Panc1 (cell line): ENCODE measurements around the gene HDAC1. TPM values are rescaled to one million over a fixed set of nuclear protein-coding genes. Genes with fewer than 3 reads are reported as not detected.
"Not testable (repeated sequence)": the region's sequence is repeated elsewhere in the genome, so short reads cannot be mapped to it uniquely, and the experiment has no call there.

Experiments
- ATAC-seq: fragments of 200-7000 bp; cut with Tn5 transposase; 2 replicates; pipeline ENCODE4 v1.9.1; 2020; ENCODE audit warnings: mild to moderate bottlenecking, moderate library complexity
- BruUV-seq: library from RNA; stranded (reverse); fragments of 400-500 nt; replicated peaks from 2 replicates; lab custom pipeline; 2021; lab: Mats Ljungman, UMichigan
- CTCF ChIA-PET: fragments of 300-600 bp; sonication (Branson Sonifier 250); formaldehyde crosslinking; loops from one replicate; lab custom pipeline; 2022; ENCODE audit warnings: antibody characterized with exemption; lab: Charles Lee
- POLR2A ChIA-PET: fragments of 300-600 bp; sonication (Branson Sonifier 250); formaldehyde crosslinking; loops from one replicate; lab custom pipeline; 2022; ENCODE audit warnings: antibody characterized with exemption; lab: Charles Lee
- DNase-seq: peaks from one replicate; pipeline ENCODE4 v3.0.0-alpha.2; 2010; ENCODE audit warnings: low read depth, low spot score
- H3K27ac ChIP-seq: 2 replicates; pipeline ENCODE4 v1.5.1; 2011; ENCODE audit warnings: mild to moderate bottlenecking, low read length, inconsistent platforms
- H3K27me3 ChIP-seq: fragments of 200-500 bp; sonication (Bioruptor generic); 2 replicates; pipeline ENCODE4 v1.6.0; 2014; ENCODE audit warnings: low read length, inconsistent platforms; ENCODE audit not compliant: control insufficient read depth, insufficient read depth
- H3K36me3 ChIP-seq: fragments of 200-500 bp; sonication (Bioruptor generic); 2 replicates; pipeline ENCODE4 v1.5.1; 2014; ENCODE audit warnings: inconsistent platforms, mild to moderate bottlenecking, low read length, moderate library complexity; ENCODE audit not compliant: control insufficient read depth, insufficient read depth
- H3K4me1 ChIP-seq: 2 replicates; pipeline ENCODE4 v1.5.1; 2011; ENCODE audit warnings: inconsistent platforms, mild to moderate bottlenecking, low read length, moderate library complexity; ENCODE audit not compliant: control insufficient read depth, insufficient read depth
- H3K4me3 ChIP-seq, 2 experiments: 2 replicates each; pipeline ENCODE4 v1.5.1; 2011 to 2012; ENCODE audit warnings: low read depth in 2 of 2, low read length in 2 of 2, mild to moderate bottlenecking in 2 of 2, inconsistent platforms in 1 of 2, moderate library complexity in 1 of 2
- H3K9me3 ChIP-seq: fragments of 200-500 bp; sonication (Bioruptor generic); 2 replicates; pipeline ENCODE4 v1.5.1; 2014; ENCODE audit warnings: low read depth, mild to moderate bottlenecking, inconsistent platforms, low read length, moderate library complexity; ENCODE audit not compliant: control insufficient read depth, insufficient read depth
- POLR2AphosphoS5 ChIP-seq: IDR thresholded peaks from 2 replicates; pipeline ENCODE4 v1.6.1; 2012; ENCODE audit warnings: mild to moderate bottlenecking, low read depth, low read length, moderate library complexity
- SIN3A ChIP-seq: IDR thresholded peaks from 2 replicates; pipeline ENCODE4 v1.6.1; 2012; ENCODE audit warnings: low read depth, mild to moderate bottlenecking, low read length, moderate library complexity, borderline replicate concordance; ENCODE audit not compliant: insufficient read depth
- TCF7L2 ChIP-seq: IDR thresholded peaks from 2 replicates; pipeline ENCODE4 v1.6.1; 2011; ENCODE audit warnings: mild to moderate bottlenecking, low read depth, low read length, inconsistent platforms
- in situ Hi-C: cut with HindIII; loops from 2 replicates; pipeline ENCODE4 v1.10.0; 2016; ENCODE audit warnings: low sequenced_read_pairs, low pct_unique_long_range_greater_than_20kb
- intact Hi-C: fragments of 100-400 bp; cut with micrococcal nuclease; formaldehyde crosslinking; loops from one replicate; pipeline ENCODE4 v1.10.0; 2022; ENCODE audit not compliant: unreplicated experiment
- total RNA-seq: library from RNA; stranded (reverse); gene quantifications from one replicate; pipeline ENCODE4 v1.2.1, GENCODE V29; 2021; ENCODE audit not compliant: unreplicated experiment
- TF ChIP-seq, protein P1 (sequence below), 2 experiments: IDR thresholded peaks; 2 replicates each; pipeline ENCODE4 v1.6.1; 2011 to 2012; ENCODE audit warnings: low read depth in 2 of 2, control low read depth in 1 of 2, low read length in 1 of 2, mild to moderate bottlenecking in 1 of 2, moderate library complexity in 1 of 2; ENCODE audit not compliant: insufficient read depth in 1 of 2
- TF ChIP-seq, protein P2 (sequence below): fragments of 450-650 bp; IDR thresholded peaks from 2 replicates; pipeline ENCODE4 v1.5.1; 2017; ENCODE audit warnings: mild to moderate bottlenecking

HDAC1 gene
- total RNA-seq, 1 experiment from 2014 or later: 256 TPM

DNA sequence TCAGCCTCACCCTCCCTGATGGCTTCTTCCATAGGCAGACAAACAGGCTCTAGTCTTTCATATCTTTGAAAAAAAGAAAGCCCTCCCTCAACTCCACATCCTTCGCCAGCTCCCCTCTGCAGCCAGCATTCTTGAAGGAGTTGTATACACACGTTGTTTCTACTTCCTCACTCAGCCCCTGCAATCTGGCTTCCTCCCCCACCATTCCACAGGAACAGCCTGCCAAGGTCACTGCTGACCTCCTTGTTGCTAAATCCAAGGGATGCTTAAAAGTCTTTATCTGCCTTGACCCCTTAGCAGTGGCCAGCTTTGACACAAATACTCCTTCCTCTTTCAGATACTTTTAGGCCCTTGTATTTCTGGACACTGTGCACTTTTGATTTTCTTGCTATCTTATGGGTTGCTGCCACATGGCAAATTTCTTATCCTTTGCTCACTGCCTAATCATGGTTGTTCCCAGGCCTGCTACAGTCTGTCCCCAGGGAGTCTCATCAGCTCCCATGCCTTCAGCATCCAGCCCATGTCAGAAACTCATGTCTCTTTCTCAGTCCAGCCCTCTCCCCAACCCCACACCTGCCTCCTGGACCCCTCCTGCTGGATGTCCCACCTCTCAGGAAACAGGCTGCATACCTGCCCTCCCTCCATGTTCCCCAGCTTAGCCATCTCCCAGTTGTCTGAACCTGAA is 62.1 kb downstream of the HDAC1 start:
- Histone ChIP-seq H3K36me3 (no peaks in the 10 kb centered on the region), H3K9me3 (no peaks in the 10 kb centered on the region), H3K4me1 (peaks cover 9% of the 10 kb centered on the region; the same call in 1 of the 2 replicates), H3K27ac (no peak overlapping the region), H3K27me3 (no peaks in the 10 kb centered on the region), H3K4me3 (no peak overlapping the region)
- DNase-seq: no peak
- TF ChIP-seq, protein P1, sequence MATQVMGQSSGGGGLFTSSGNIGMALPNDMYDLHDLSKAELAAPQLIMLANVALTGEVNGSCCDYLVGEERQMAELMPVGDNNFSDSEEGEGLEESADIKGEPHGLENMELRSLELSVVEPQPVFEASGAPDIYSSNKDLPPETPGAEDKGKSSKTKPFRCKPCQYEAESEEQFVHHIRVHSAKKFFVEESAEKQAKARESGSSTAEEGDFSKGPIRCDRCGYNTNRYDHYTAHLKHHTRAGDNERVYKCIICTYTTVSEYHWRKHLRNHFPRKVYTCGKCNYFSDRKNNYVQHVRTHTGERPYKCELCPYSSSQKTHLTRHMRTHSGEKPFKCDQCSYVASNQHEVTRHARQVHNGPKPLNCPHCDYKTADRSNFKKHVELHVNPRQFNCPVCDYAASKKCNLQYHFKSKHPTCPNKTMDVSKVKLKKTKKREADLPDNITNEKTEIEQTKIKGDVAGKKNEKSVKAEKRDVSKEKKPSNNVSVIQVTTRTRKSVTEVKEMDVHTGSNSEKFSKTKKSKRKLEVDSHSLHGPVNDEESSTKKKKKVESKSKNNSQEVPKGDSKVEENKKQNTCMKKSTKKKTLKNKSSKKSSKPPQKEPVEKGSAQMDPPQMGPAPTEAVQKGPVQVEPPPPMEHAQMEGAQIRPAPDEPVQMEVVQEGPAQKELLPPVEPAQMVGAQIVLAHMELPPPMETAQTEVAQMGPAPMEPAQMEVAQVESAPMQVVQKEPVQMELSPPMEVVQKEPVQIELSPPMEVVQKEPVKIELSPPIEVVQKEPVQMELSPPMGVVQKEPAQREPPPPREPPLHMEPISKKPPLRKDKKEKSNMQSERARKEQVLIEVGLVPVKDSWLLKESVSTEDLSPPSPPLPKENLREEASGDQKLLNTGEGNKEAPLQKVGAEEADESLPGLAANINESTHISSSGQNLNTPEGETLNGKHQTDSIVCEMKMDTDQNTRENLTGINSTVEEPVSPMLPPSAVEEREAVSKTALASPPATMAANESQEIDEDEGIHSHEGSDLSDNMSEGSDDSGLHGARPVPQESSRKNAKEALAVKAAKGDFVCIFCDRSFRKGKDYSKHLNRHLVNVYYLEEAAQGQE (IDR thresholded peaks at IDR 0.05; ENCODE audit: insufficient read depth in 1 of 2, low read depth in 2 of 2, low read length in 1 of 2): no peak
- TF ChIP-seq, protein P2, sequence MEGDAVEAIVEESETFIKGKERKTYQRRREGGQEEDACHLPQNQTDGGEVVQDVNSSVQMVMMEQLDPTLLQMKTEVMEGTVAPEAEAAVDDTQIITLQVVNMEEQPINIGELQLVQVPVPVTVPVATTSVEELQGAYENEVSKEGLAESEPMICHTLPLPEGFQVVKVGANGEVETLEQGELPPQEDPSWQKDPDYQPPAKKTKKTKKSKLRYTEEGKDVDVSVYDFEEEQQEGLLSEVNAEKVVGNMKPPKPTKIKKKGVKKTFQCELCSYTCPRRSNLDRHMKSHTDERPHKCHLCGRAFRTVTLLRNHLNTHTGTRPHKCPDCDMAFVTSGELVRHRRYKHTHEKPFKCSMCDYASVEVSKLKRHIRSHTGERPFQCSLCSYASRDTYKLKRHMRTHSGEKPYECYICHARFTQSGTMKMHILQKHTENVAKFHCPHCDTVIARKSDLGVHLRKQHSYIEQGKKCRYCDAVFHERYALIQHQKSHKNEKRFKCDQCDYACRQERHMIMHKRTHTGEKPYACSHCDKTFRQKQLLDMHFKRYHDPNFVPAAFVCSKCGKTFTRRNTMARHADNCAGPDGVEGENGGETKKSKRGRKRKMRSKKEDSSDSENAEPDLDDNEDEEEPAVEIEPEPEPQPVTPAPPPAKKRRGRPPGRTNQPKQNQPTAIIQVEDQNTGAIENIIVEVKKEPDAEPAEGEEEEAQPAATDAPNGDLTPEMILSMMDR: no peak
- TF ChIP-seq POLR2AphosphoS5 (no peak), SIN3A (no peak), TCF7L2 (no peak)
- intact Hi-C loops: no loop called here
- ChIA-PET CTCF (no interaction called here), POLR2A (interaction anchor here (0.6 kb wide), 1 partner anchor 54 kb away, joined by 3 read pairs; no protein-coding TSS in a partner anchor)
- no TSS peak for BruUV-seq
- no peak for ATAC-seq
- in situ Hi-C loops: no loop called here

DNA sequence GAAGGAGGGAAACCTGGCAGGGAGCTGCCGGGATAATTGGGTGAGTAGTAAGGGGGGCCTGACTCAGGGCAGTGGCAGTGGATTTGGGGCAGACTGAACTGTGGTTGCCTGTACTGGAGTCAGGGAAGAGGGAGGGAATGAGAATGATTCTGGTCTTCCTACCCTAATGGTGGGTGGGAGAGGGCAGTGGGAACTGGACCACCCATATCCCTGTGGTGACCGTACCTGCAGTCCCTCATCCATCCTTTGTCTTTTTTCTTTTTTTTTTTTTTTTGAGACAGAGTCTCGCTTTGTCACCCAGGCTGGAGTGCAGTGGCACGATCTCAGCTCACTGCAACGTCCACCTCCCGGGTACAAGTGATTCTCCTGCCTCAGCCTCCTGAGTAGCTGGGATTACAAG is 63.9 kb downstream of the HDAC1 start:
- BruUV-seq, CTCF ChIA-PET, DNase-seq, intact Hi-C loops, in situ Hi-C loops, H3K36me3 ChIP-seq, POLR2A ChIA-PET, H3K27ac ChIP-seq, ATAC-seq, H3K27me3 ChIP-seq, H3K4me3 ChIP-seq, H3K9me3 ChIP-seq, H3K4me1 ChIP-seq: not testable (repeated sequence)

DNA sequence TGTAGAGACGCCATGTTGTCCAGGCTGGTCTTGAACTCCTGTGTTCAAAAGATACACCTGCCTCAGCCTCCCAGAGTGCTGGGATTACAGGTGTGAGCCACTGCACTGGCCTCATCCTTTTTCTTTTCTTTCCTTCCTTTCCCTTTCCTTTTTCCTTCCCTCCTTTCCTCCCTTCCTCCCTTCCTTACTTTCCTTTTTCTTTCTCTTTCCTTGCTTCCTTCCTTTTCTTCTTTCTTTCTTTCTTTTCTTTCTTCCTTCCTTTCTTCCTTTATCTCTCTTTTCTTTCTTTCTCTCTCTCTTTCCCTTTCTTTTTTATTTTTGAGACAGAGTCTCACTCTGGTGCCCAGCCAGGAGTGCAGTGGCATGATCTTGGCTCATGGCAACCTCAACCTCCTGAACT is 64.6 kb downstream of the HDAC1 start:
- CTCF ChIA-PET: no interaction called here
- Histone ChIP-seq H3K9me3 (no peaks in the 10 kb centered on the region), H3K4me3 (no peak overlapping the region), H3K27ac (no peak overlapping the region), H3K27me3 (no peaks in the 10 kb centered on the region), H3K36me3 (no peaks in the 10 kb centered on the region), H3K4me1 (peaks cover 6% of the 10 kb centered on the region; the same call in 1 of the 2 replicates)
- no TSS peak for BruUV-seq
- DNase-seq (no peak), ATAC-seq (no peak)
- intact Hi-C loops: no loop called here
- in situ Hi-C loops: no loop called here
- no peak for TF ChIP-seq POLR2AphosphoS5
- TF ChIP-seq, protein P2: no peak
- TF ChIP-seq TCF7L2: no peak
- TF ChIP-seq SIN3A: no peak
- TF ChIP-seq, protein P1 (IDR thresholded peaks at IDR 0.05; ENCODE audit: insufficient read depth in 1 of 2, low read depth in 2 of 2, low read length in 1 of 2): no peak
- POLR2A ChIA-PET: no interaction called here
